Uterine smooth muscle cell (primary cell): Measurements from ENCODE around the gene MUC3A. TPM values are rescaled to one million over a fixed set of nuclear protein-coding genes. Genes with fewer than 3 reads are reported as not detected.

Source experiments
- total RNA-seq: library from RNA; depleted of rRNA; stranded (reverse); fragments of >200 nt; gene quantifications from 2 replicates; pipeline ENCODE4 v1.2.3, GENCODE V29; 2014

MUC3A gene
- under 0.01 TPM in 1 of 2 replicates, not detected in the other for total RNA-seq

GRCh38 chr7:100949227-100949932 lies at the start of gene MUC3A:
Gene MUC3A (plus strand): TSS chr7:100949534. CDS start chr7:100949625, 91 bp downstream.

GRCh38 chr7:100969066-100969615 lies 19.8 kb downstream of the MUC3A start, which contains the start of gene MUC12:
Gene MUC12 (plus strand): TSS chr7:100969565. CDS start chr7:100969623, 58 bp downstream.

Other genes with a start within 250 kb of the MUC3A start
- 33.4 and 51.5 TPM in 2 replicates for gene POP7, start 243.4 kb upstream of the MUC3A start, total RNA-seq
- not detected in 2 replicates for gene EPO, start 229.1 kb upstream of the MUC3A start, total RNA-seq
- gene ZAN, start 215.9 kb upstream of the MUC3A start, total RNA-seq: not detected in 2 replicates
- gene EPHB4, start 122.0 kb upstream of the MUC3A start, total RNA-seq: 37.1 and 46.9 TPM in 2 replicates
- 10.8 and 13.5 TPM in 2 replicates for gene SLC12A9, start 96.8 kb upstream of the MUC3A start, total RNA-seq
- gene TRIP6, start 82.1 kb upstream of the MUC3A start, total RNA-seq: 77.8 and 79.7 TPM in 2 replicates
- gene SRRT, start 74.4 kb upstream of the MUC3A start, total RNA-seq: 37.2 and 60.2 TPM in 2 replicates
- 7.2 and 9.9 TPM in 2 replicates for gene UFSP1, start 59.8 kb upstream of the MUC3A start, total RNA-seq
- gene ACHE, start 53.6 kb upstream of the MUC3A start, total RNA-seq: 0.25 TPM in 1 of 2 replicates, not detected in the other
- gene MUC12, start 20.0 kb downstream of the MUC3A start, total RNA-seq: 0.37 and 0.44 TPM in 2 replicates
- under 0.01 TPM in 1 of 2 replicates, not detected in the other for gene MUC17, start 70.5 kb downstream of the MUC3A start, total RNA-seq
- gene TRIM56, start 135.9 kb downstream of the MUC3A start, total RNA-seq: 21.9 and 23.0 TPM in 2 replicates
- 410 and 462 TPM in 2 replicates for gene SERPINE1, start 177.6 kb downstream of the MUC3A start, total RNA-seq
- 201 and 213 TPM in 2 replicates for gene AP1S1, start 204.9 kb downstream of the MUC3A start, total RNA-seq
- 198 and 249 TPM in 2 replicates for gene VGF, start 216.0 kb downstream of the MUC3A start, total RNA-seq
- under 0.01 and 0.33 TPM in 2 replicates for gene NAT16, start 230.8 kb downstream of the MUC3A start, total RNA-seq